Smooth muscle cell of the coronary artery (primary cell): ENCODE measurements around the gene RXRB. TPM values are rescaled to one million over a fixed set of nuclear protein-coding genes. Genes with fewer than 3 reads are reported as not detected.

ENCODE experiments used
- total RNA-seq: library from RNA; depleted of rRNA; stranded (reverse); fragments of >200 nt; gene quantifications from 2 replicates; pipeline ENCODE4 v1.2.3, GENCODE V29; 2014; ENCODE audit warnings: low replicate concordance

The RXRB gene
- total RNA-seq, result 22.0 and 28.2 TPM in 2 replicates

GRCh38 chr6:33200219-33201146, at the start of gene RXRB, which contains the start of gene SLC39A7:
TSS of gene RXRB (minus strand) at chr6:33200665. CDS start at chr6:33200476, 189 bp downstream.
TSS of gene SLC39A7 (plus strand) at chr6:33200867. CDS start at chr6:33201246, 379 bp downstream.

GRCh38 chr6:33208091-33208967, 7.9 kb upstream of the RXRB start, which contains the start of gene RING1:
TSS of gene RING1 (plus strand) at chr6:33208500. CDS start at chr6:33208823, 323 bp downstream.

GRCh38 chr6:33204415-33205190, 4.1 kb upstream of the RXRB start, which contains the start of gene HSD17B8:
TSS of gene HSD17B8 (plus strand) at chr6:33204655. CDS start at chr6:33204669, 14 bp downstream.

GRCh38 chr6:33192105-33192646, 8.3 kb downstream of the RXRB start, which contains the start of gene COL11A2:
TSS of gene COL11A2 (minus strand) at chr6:33192467. CDS start at chr6:33192240, 227 bp downstream.

Other genes with a start within 250 kb of the RXRB start
- gene HLA-DMA, start 247.6 kb downstream of the RXRB start, total RNA-seq, result 0.82 and 2.9 TPM in 2 replicates
- gene BRD2, start 232.1 kb downstream of the RXRB start, total RNA-seq, result 39.6 and 40.2 TPM in 2 replicates
- under 0.01 TPM in 1 of 2 replicates, not detected in the other for gene HLA-DOA, start 191.1 kb downstream of the RXRB start, total RNA-seq
- gene HLA-DPA1, start 127.0 kb downstream of the RXRB start, total RNA-seq, result 9.7 TPM in 1 of 2 replicates, not detected in the other
- 1.4 and 17.0 TPM in 2 replicates for gene HLA-DPB1, start 124.7 kb downstream of the RXRB start, total RNA-seq
- gene COL11A2, start 8.2 kb downstream of the RXRB start, total RNA-seq, result 0.08 and 0.12 TPM in 2 replicates
- gene SLC39A7, start 202 bp upstream of the RXRB start, total RNA-seq, result 105 and 195 TPM in 2 replicates
- 6.0 and 7.4 TPM in 2 replicates for gene HSD17B8, start 4.0 kb upstream of the RXRB start, total RNA-seq
- 33.6 and 35.0 TPM in 2 replicates for gene RING1, start 7.8 kb upstream of the RXRB start, total RNA-seq
- 30.5 and 41.0 TPM in 2 replicates for gene VPS52, start 71.2 kb upstream of the RXRB start, total RNA-seq
- 6,473 and 12,642 TPM in 2 replicates for gene RPS18, start 71.4 kb upstream of the RXRB start, total RNA-seq
- gene B3GALT4, start 76.5 kb upstream of the RXRB start, total RNA-seq, result 2.6 and 5.0 TPM in 2 replicates
- gene WDR46, start 88.6 kb upstream of the RXRB start, total RNA-seq, result 112 and 115 TPM in 2 replicates
- 30.9 and 45.7 TPM in 2 replicates for gene PFDN6, start 88.9 kb upstream of the RXRB start, total RNA-seq
- 12.6 and 21.9 TPM in 2 replicates for gene RGL2, start 98.3 kb upstream of the RXRB start, total RNA-seq
- gene TAPBP, start 113.4 kb upstream of the RXRB start, total RNA-seq, result 24.9 and 45.6 TPM in 2 replicates
- gene ZBTB22, start 117.1 kb upstream of the RXRB start, total RNA-seq, result 18.6 and 24.5 TPM in 2 replicates
- gene DAXX, start 122.3 kb upstream of the RXRB start, total RNA-seq, result 31.6 and 58.4 TPM in 2 replicates
- gene KIFC1, start 191.2 kb upstream of the RXRB start, total RNA-seq, result 0.35 and 6.0 TPM in 2 replicates
- 12.4 and 17.4 TPM in 2 replicates for gene PHF1, start 210.3 kb upstream of the RXRB start, total RNA-seq
- gene CUTA, start 217.4 kb upstream of the RXRB start, total RNA-seq, result 95.1 and 135 TPM in 2 replicates
- 1.7 and 3.2 TPM in 2 replicates for gene SYNGAP1, start 219.4 kb upstream of the RXRB start, total RNA-seq